ENCODE results near the gene LAPTM5.

- TF ChIP-seq, protein P1, sequence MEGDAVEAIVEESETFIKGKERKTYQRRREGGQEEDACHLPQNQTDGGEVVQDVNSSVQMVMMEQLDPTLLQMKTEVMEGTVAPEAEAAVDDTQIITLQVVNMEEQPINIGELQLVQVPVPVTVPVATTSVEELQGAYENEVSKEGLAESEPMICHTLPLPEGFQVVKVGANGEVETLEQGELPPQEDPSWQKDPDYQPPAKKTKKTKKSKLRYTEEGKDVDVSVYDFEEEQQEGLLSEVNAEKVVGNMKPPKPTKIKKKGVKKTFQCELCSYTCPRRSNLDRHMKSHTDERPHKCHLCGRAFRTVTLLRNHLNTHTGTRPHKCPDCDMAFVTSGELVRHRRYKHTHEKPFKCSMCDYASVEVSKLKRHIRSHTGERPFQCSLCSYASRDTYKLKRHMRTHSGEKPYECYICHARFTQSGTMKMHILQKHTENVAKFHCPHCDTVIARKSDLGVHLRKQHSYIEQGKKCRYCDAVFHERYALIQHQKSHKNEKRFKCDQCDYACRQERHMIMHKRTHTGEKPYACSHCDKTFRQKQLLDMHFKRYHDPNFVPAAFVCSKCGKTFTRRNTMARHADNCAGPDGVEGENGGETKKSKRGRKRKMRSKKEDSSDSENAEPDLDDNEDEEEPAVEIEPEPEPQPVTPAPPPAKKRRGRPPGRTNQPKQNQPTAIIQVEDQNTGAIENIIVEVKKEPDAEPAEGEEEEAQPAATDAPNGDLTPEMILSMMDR (IDR thresholded peaks at IDR 0.05 in 2 of 3, conservative IDR thresholded peaks at IDR 0.05 in 1 of 3; ENCODE audit: control insufficient read depth in 2 of 3, extremely low read depth in 1 of 3, insufficient read depth in 1 of 3, low read depth in 3 of 3, low read length in 3 of 3): no peak
- no peak for TF ChIP-seq RAD21 (IDR thresholded peaks at IDR 0.05; ENCODE audit: insufficient read depth, low read depth, low read length)
- peak; percentile 45; the same call in 1 of the 2 replicates for TF ChIP-seq POLR2A (IDR thresholded peaks at IDR 0.05; ENCODE audit: low read depth, low read length)
- TF ChIP-seq POU2F2 (IDR thresholded peaks at IDR 0.05; ENCODE audit: borderline replicate concordance, low read depth, low read length): no peak
- TF ChIP-seq, protein P2, sequence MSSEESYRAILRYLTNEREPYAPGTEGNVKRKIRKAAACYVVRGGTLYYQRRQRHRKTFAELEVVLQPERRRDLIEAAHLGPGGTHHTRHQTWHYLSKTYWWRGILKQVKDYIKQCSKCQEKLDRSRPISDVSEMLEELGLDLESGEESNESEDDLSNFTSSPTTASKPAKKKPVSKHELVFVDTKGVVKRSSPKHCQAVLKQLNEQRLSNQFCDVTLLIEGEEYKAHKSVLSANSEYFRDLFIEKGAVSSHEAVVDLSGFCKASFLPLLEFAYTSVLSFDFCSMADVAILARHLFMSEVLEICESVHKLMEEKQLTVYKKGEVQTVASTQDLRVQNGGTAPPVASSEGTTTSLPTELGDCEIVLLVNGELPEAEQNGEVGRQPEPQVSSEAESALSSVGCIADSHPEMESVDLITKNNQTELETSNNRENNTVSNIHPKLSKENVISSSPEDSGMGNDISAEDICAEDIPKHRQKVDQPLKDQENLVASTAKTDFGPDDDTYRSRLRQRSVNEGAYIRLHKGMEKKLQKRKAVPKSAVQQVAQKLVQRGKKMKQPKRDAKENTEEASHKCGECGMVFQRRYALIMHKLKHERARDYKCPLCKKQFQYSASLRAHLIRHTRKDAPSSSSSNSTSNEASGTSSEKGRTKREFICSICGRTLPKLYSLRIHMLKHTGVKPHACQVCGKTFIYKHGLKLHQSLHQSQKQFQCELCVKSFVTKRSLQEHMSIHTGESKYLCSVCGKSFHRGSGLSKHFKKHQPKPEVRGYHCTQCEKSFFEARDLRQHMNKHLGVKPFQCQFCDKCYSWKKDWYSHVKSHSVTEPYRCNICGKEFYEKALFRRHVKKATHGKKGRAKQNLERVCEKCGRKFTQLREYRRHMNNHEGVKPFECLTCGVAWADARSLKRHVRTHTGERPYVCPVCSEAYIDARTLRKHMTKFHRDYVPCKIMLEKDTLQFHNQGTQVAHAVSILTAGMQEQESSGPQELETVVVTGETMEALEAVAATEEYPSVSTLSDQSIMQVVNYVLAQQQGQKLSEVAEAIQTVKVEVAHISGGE (CRISPR knock-in tag; IDR thresholded peaks at IDR 0.05): no peak
- TF ChIP-seq, protein P3, sequence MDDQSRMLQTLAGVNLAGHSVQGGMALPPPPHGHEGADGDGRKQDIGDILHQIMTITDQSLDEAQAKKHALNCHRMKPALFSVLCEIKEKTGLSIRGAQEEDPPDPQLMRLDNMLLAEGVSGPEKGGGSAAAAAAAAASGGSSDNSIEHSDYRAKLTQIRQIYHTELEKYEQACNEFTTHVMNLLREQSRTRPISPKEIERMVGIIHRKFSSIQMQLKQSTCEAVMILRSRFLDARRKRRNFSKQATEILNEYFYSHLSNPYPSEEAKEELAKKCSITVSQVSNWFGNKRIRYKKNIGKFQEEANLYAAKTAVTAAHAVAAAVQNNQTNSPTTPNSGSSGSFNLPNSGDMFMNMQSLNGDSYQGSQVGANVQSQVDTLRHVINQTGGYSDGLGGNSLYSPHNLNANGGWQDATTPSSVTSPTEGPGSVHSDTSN (IDR thresholded peaks at IDR 0.05; ENCODE audit: insufficient replicate concordance, low read depth, low read length): no peak
- no peak for TF ChIP-seq REST (IDR thresholded peaks at IDR 0.05; ENCODE audit: low read depth, low read length)
Measured at GRCh38 chr1:30737357-30738039, 20.1 kb downstream of the LAPTM5 start.

Measured in GM12878 (cell line).